HepG2 (cell line): Measurements from ENCODE around the gene ERC1.

Experiments
- CHD2 ChIP-seq: IDR thresholded peaks from 2 replicates; pipeline ENCODE4 v1.6.1; 2011; ENCODE audit warnings: low read depth, low read length, improper control_type of control experiment
- CTCF ChIP-seq: sonication (generic); formaldehyde crosslinking; IDR thresholded peaks from 2 replicates; pipeline ENCODE4 v1.5.0; 2020; ENCODE audit warnings: mild to moderate bottlenecking, missing genetic modification reagents, moderate library complexity
- EZH2 ChIP-seq: conservative IDR thresholded peaks from 2 replicates; pipeline ENCODE4 v1.6.1; 2012; ENCODE audit warnings: mild to moderate bottlenecking, low read depth, low read length, moderate library complexity
- MLX ChIP-seq: IDR thresholded peaks from 2 replicates; pipeline ENCODE4 v1.6.1; 2016
- NFAT5 ChIP-seq: sonication (generic); formaldehyde crosslinking; IDR thresholded peaks from 2 replicates; pipeline ENCODE4 v1.4.0; 2020; ENCODE audit warnings: missing genetic modification reagents
- RERE ChIP-seq: IDR thresholded peaks from 2 replicates; pipeline ENCODE4 v1.6.1; 2016; ENCODE audit warnings: low read depth, missing genetic modification reagents, missing compliant biosample characterization
- SATB2 ChIP-seq: sonication (generic); formaldehyde crosslinking; IDR thresholded peaks from 2 replicates; pipeline ENCODE4 v1.5.0; 2020; ENCODE audit warnings: missing genetic modification reagents
- ZBTB1 ChIP-seq: sonication (generic); formaldehyde crosslinking; IDR thresholded peaks from 2 replicates; pipeline ENCODE4 v1.4.0; 2020; ENCODE audit warnings: missing genetic modification reagents, borderline replicate concordance

- TF ChIP-seq EZH2 (no peak), CHD2 (no peak), CTCF (no peak), RERE (CRISPR knock-in tag) (no peak), MLX (CRISPR knock-in tag) (no peak), NFAT5 (CRISPR knock-in tag) (no peak), ZBTB1 (CRISPR knock-in tag) (no peak), SATB2 (CRISPR knock-in tag) (no peak)
These were observed 50.5 kb downstream of the ERC1 start for GRCh38 chr12:1041478-1041877.
